ENCODE results near the gene UBN1.

The UBN1 gene

DNA sequence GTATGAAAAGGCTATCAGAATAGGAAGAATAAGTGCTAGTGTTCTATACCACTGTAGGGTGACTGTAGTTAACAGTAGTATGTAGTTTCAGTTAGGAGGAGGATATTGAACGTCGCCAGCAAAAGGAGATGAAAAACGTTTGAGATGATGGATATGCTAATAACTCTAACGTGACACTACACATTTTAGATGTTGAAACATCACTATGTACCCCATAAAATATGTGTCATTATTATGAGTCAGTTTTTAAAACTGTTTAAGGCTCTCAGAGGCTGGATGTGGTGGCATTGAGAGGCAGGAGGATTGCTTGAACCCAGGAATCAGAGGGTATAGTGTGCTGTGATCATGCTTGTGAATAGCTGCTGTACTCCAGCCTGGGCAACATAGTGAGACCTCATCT is 31.8 kb downstream of the UBN1 start:
- Histone ChIP-seq H3K4me2 (ENCODE audit: low read depth, low read length, poor library complexity, severe bottlenecking) (no peak overlapping the region), H3K36me3 (ENCODE audit: low read length) (0 out of 2 replicates have a peak, but pooled peaks cover 8% of the 10 kb centered on the region), H3K9me3 (ENCODE audit: insufficient read depth, low read length) (no peaks in the 10 kb centered on the region), H3K79me2 (ENCODE audit: insufficient read depth, low read length) (no peaks in the 10 kb centered on the region), H3K27me3 (ENCODE audit: low read length) (no peaks in the 10 kb centered on the region), H3K9me2 (replicated peaks; ENCODE audit: insufficient read depth, low read length) (no peaks in the 10 kb centered on the region), H3F3A (ENCODE audit: insufficient read depth) (no peaks in the 10 kb centered on the region), H3K4me3 (ENCODE audit: insufficient read depth, low read length, poor library complexity, severe bottlenecking) (no peak overlapping the region), H4K20me1 (ENCODE audit: low read depth, low read length) (no peaks in the 10 kb centered on the region), H3K27ac (ENCODE audit: low read depth, low read length) (no peak overlapping the region), H2AFZ (ENCODE audit: low read depth, low read length, severe bottlenecking) (no peak overlapping the region), H3K9ac (ENCODE audit: low read length) (no peak overlapping the region)
- TF ChIP-seq, protein P1, sequence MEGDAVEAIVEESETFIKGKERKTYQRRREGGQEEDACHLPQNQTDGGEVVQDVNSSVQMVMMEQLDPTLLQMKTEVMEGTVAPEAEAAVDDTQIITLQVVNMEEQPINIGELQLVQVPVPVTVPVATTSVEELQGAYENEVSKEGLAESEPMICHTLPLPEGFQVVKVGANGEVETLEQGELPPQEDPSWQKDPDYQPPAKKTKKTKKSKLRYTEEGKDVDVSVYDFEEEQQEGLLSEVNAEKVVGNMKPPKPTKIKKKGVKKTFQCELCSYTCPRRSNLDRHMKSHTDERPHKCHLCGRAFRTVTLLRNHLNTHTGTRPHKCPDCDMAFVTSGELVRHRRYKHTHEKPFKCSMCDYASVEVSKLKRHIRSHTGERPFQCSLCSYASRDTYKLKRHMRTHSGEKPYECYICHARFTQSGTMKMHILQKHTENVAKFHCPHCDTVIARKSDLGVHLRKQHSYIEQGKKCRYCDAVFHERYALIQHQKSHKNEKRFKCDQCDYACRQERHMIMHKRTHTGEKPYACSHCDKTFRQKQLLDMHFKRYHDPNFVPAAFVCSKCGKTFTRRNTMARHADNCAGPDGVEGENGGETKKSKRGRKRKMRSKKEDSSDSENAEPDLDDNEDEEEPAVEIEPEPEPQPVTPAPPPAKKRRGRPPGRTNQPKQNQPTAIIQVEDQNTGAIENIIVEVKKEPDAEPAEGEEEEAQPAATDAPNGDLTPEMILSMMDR (IDR thresholded peaks at IDR 0.05; ENCODE audit: insufficient read depth, low read length, poor library complexity, severe bottlenecking): no peak

DNA sequence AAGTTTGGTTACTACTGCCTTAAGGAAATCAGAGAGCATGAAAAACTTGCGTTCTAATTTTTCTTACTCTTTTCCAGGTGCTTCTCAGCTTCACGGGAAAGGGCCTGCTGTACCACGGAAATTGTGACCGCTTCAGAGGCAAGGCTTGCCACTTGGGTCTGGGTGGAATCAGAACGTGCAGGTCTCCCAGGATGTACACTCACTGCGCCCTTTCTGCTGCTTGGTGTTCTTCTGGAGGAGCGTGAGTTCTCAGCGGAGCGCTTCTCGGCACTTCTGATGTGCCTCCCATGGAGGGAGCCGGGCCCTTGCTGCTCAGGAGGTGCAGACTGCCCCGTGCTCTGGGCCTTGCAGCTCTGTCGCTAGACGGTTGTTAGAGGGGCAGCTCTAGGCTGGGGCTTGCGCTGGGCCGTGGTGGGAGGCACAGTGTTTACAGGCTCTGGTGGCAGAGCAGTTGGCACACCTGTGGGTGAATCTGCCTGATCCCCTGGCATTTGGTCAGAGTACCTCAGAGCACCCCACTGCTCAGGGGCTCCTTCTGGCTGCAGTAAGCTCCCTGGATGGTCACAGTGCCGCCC is 32.8 kb downstream of the UBN1 start:
- Histone ChIP-seq H4K20me1 (ENCODE audit: low read depth, low read length) (no peaks in the 10 kb centered on the region), H3K9ac (ENCODE audit: low read length) (no peak overlapping the region), H3K4me2 (ENCODE audit: low read depth, low read length, poor library complexity, severe bottlenecking) (no peak overlapping the region), H3K9me2 (replicated peaks; ENCODE audit: insufficient read depth, low read length) (no peaks in the 10 kb centered on the region), H3K4me3 (ENCODE audit: insufficient read depth, low read length, poor library complexity, severe bottlenecking) (no peak overlapping the region), H3K27ac (ENCODE audit: low read depth, low read length) (no peak overlapping the region), H2AFZ (ENCODE audit: low read depth, low read length, severe bottlenecking) (no peak overlapping the region), H3K36me3 (ENCODE audit: low read length) (0 out of 2 replicates have a peak, but pooled peaks cover 8% of the 10 kb centered on the region), H3K79me2 (ENCODE audit: insufficient read depth, low read length) (no peaks in the 10 kb centered on the region), H3K27me3 (ENCODE audit: low read length) (no peaks in the 10 kb centered on the region), H3K9me3 (ENCODE audit: insufficient read depth, low read length) (no peaks in the 10 kb centered on the region), H3F3A (ENCODE audit: insufficient read depth) (no peaks in the 10 kb centered on the region)
- no peak for TF ChIP-seq EZH2phosphoT487 (conservative IDR thresholded peaks at IDR 0.05; ENCODE audit: low read length)
- TF ChIP-seq, protein P1 (IDR thresholded peaks at IDR 0.05; ENCODE audit: insufficient read depth, low read length, poor library complexity, severe bottlenecking): no peak

DNA sequence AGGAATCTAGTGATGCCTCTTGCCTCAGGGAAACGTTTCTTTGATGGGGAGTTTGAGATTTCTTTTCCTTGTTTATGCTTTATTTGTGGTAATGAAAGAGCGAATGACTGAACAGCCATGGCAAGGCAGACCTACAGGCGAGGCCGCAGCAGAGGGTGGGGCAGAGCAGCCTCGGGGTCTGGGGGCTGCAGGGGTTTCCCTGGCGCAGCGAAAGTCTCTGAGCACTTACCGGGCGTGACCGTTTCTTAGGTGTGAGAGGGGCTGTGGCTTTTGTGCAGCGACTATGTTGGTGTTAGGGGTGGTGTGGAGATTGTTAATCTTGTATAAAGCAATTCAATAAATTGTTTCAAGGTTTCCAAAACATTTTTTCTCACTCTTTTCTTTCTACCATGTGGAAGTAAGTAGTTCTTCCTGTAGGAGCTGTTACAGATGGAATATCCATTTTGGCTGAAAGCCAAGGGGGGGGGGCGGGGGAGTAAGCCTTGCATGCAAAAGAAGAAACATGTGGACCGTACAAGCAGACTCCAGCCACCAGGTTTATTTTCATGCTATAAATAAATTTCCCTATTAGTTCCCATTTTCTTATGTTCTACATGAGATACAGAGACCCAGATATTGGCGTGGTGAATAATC is 34.8 kb downstream of the UBN1 start:
- no peak for TF ChIP-seq EZH2phosphoT487 (conservative IDR thresholded peaks at IDR 0.05; ENCODE audit: low read length)
- TF ChIP-seq, protein P1 (IDR thresholded peaks at IDR 0.05; ENCODE audit: insufficient read depth, low read length, poor library complexity, severe bottlenecking): no peak
- Histone ChIP-seq H3K27me3 (ENCODE audit: low read length) (no peaks in the 10 kb centered on the region), H3K9ac (ENCODE audit: low read length) (no peak overlapping the region)

More for the DNA sequence above, 34.8 kb downstream of the UBN1 start:
- Histone ChIP-seq H2AFZ (ENCODE audit: low read depth, low read length, severe bottlenecking) (no peak overlapping the region), H3K9me2 (replicated peaks; ENCODE audit: insufficient read depth, low read length) (no peaks in the 10 kb centered on the region), H3K4me3 (ENCODE audit: insufficient read depth, low read length, poor library complexity, severe bottlenecking) (no peak overlapping the region), H4K20me1 (ENCODE audit: low read depth, low read length) (no peaks in the 10 kb centered on the region), H3K36me3 (ENCODE audit: low read length) (0 out of 2 replicates have a peak, but pooled peaks cover 8% of the 10 kb centered on the region), H3F3A (ENCODE audit: insufficient read depth) (no peaks in the 10 kb centered on the region), H3K4me2 (ENCODE audit: low read depth, low read length, poor library complexity, severe bottlenecking) (no peak overlapping the region), H3K27ac (ENCODE audit: low read depth, low read length) (no peak overlapping the region), H3K79me2 (ENCODE audit: insufficient read depth, low read length) (no peaks in the 10 kb centered on the region), H3K9me3 (ENCODE audit: insufficient read depth, low read length) (no peaks in the 10 kb centered on the region)

All from SU-DHL-6 (cell line).